B cell (primary cell): ENCODE results near the gene USP46. TPM values are rescaled to one million over a fixed set of nuclear protein-coding genes. Genes with fewer than 3 reads are reported as not detected.

Source experiments
- ATAC-seq: fragments of 200-7000 bp; cut with Tn5 transposase; one replicate; pipeline ENCODE4 v1.10.0; 2021; ENCODE audit warnings: low read depth, mild to moderate bottlenecking, moderate number of reproducible peaks, moderate library complexity
- CTCF ChIA-PET: fragments of 350-600 bp; sonication (Branson Sonifier 250); formaldehyde crosslinking; loops from one replicate; lab custom pipeline; 2021; ENCODE audit warnings: antibody characterized with exemption, inconsistent platforms; lab: Charles Lee
- POLR2A ChIA-PET: fragments of 350-600 bp; sonication (Branson Sonifier 250); formaldehyde crosslinking; loops from one replicate; lab custom pipeline; 2021; ENCODE audit warnings: antibody characterized with exemption; lab: Charles Lee
- DNase-seq: peaks from one replicate; pipeline ENCODE4 v3.0.0; 2013
- H2AFZ ChIP-seq: 2 replicates; pipeline ENCODE4 v1.6.1; 2012; ENCODE audit warnings: mild to moderate bottlenecking, low read depth, low read length; ENCODE audit not compliant: insufficient read depth, poor library complexity, severe bottlenecking
- H3K27ac ChIP-seq, 2 donors: 1 replicate in 1 of 2; 2 replicates in 1 of 2; pipeline ENCODE4 v1.5.1; 2012 to 2013; ENCODE audit warnings: low read length in 2 of 2, mild to moderate bottlenecking in 2 of 2, moderate library complexity in 1 of 2
- H3K27me3 ChIP-seq, 4 experiments: fragments of 200-600 bp in 1 of 4; sonication (generic) in 1 of 4; replicated peaks in 1 of 4; 1 replicate in 2 of 4; 2 replicates in 2 of 4; pipeline versions ENCODE4 v1.6.1 to v1.7.0; 2013 to 2016; ENCODE audit warnings: low read length in 3 of 4, mild to moderate bottlenecking in 2 of 4, mixed read lengths in 1 of 4, moderate library complexity in 1 of 4; ENCODE audit not compliant: insufficient read depth in 4 of 4, control insufficient read depth in 3 of 4; ENCODE audit errors: control extremely low read depth in 1 of 4
- H3K36me3 ChIP-seq, 2 experiments: replicated peaks in 1 of 2; 1 replicate in 1 of 2; 2 replicates in 1 of 2; pipeline versions ENCODE4 v1.6.1 to v1.7.1; 2013; ENCODE audit warnings: low read length in 1 of 2; ENCODE audit not compliant: insufficient read depth in 2 of 2, control insufficient read depth in 1 of 2; ENCODE audit errors: control extremely low read depth in 1 of 2, extremely low read depth in 1 of 2
- H3K4me1 ChIP-seq, 2 donors: fragments of 200-600 bp in 1 of 2; sonication (generic) in 1 of 2; 1 replicate in 1 of 2; 2 replicates in 1 of 2; pipeline versions ENCODE4 v1.5.1 to v1.6.1; 2013 to 2017; ENCODE audit warnings: low read length in 2 of 2; ENCODE audit not compliant: control insufficient read depth in 2 of 2, insufficient read depth in 2 of 2
- H3K4me2 ChIP-seq: replicated peaks from 2 replicates; pipeline ENCODE3; 2012; ENCODE audit warnings: mild to moderate bottlenecking, low read depth, low read length; ENCODE audit not compliant: poor library complexity, severe bottlenecking
- H3K4me3 ChIP-seq, 5 experiments: fragments of 200-600 bp in 1 of 5; sonication (generic) in 1 of 5; 1 replicate in 3 of 5; 2 replicates in 2 of 5; pipeline versions ENCODE4 v1.5.1 to v1.7.0; 2011 to 2016; ENCODE audit warnings: low read length in 4 of 5, mild to moderate bottlenecking in 4 of 5, low read depth in 2 of 5, control low read depth in 1 of 5, moderate library complexity in 1 of 5; ENCODE audit not compliant: insufficient read depth in 1 of 5; ENCODE audit errors: control extremely low read depth in 1 of 5, extremely low read depth in 1 of 5
- H3K79me2 ChIP-seq: fragments of 200-600 bp; sonication (generic); one replicate; pipeline ENCODE4 v1.6.0; 2016; ENCODE audit warnings: low read length; ENCODE audit not compliant: control insufficient read depth, insufficient read depth
- H3K9ac ChIP-seq: fragments of 200-600 bp; sonication (generic); 2 replicates; pipeline ENCODE4 v1.6.1; 2017; ENCODE audit warnings: mild to moderate bottlenecking, low read length, moderate library complexity
- H3K9me3 ChIP-seq, 3 donors: one replicate each; pipeline versions ENCODE4 v1.6.1 to v1.7.1; 2013; ENCODE audit warnings: low read length in 2 of 3; ENCODE audit not compliant: control insufficient read depth in 2 of 3, insufficient read depth in 1 of 3; ENCODE audit errors: control extremely low read depth in 1 of 3
- H4K20me1 ChIP-seq: 2 replicates; pipeline ENCODE4 v1.6.0; 2012; ENCODE audit warnings: mild to moderate bottlenecking, low read length; ENCODE audit not compliant: insufficient read depth, control insufficient read depth, poor library complexity, severe bottlenecking
- H3K27ac Mint-ChIP-seq: one replicate; pipeline ENCODE4 v1.8.0; 2021; ENCODE audit warnings: mixed read lengths
- H3K27me3 Mint-ChIP-seq: one replicate; pipeline ENCODE4 v1.8.0; 2021; ENCODE audit warnings: mixed read lengths
- H3K4me1 Mint-ChIP-seq: one replicate; pipeline ENCODE4 v1.8.0; 2021; ENCODE audit warnings: mixed read lengths
- H3K4me3 Mint-ChIP-seq: one replicate; pipeline ENCODE4 v1.8.0; 2021; ENCODE audit warnings: mixed read lengths
- H3K9me3 Mint-ChIP-seq: one replicate; pipeline ENCODE4 v1.8.0; 2022; ENCODE audit warnings: mixed read lengths; ENCODE audit not compliant: insufficient read depth
- CTCF ChIP-seq: fragments of 200-600 bp; IDR thresholded peaks from one replicate; pipeline ENCODE4 v1.8.0; 2022; ENCODE audit warnings: antibody characterized with exemption, mild to moderate bottlenecking
- EZH2 ChIP-seq: IDR thresholded peaks from 2 replicates; pipeline ENCODE4 v1.6.1; 2012; ENCODE audit warnings: borderline replicate concordance, low read depth, mild to moderate bottlenecking, moderate library complexity, low read length; ENCODE audit not compliant: insufficient read depth, poor library complexity, severe bottlenecking
- WGBS: methylation state at CpG from one replicate; pipeline ENCODE4 v1.1.5; 2013; ENCODE audit warnings: missing lambda C conversion rate; ENCODE audit not compliant: insufficient coverage; 5-methylcytosine and 5-hydroxymethylcytosine counted together
- intact Hi-C: fragments of 100-400 bp; cut with micrococcal nuclease; formaldehyde crosslinking; loops from one replicate; pipeline ENCODE4 v1.10.0; 2022
- polyA plus RNA-seq: library from polyadenylated mRNA; depleted of rRNA; stranded (reverse); fragments of >200 nt; gene quantifications from 2 replicates; pipeline ENCODE4 v1.2.3, GENCODE V29; 2012
- total RNA-seq, 2 donors: library from RNA; stranded (reverse); fragments of 120-200 nt in 1 of 2; gene quantifications; 1 replicate in 1 of 2; 2 replicates in 1 of 2; pipeline versions ENCODE4 v1.2.3 to v1.2.4, GENCODE V29; 2013 to 2022

USP46 gene
- total and polyA plus RNA-seq, 2 donors (not counting 1 experiment from before 2014, with no cell fraction given): 1.8 to 11.8 TPM

- peaks cover 15% of the 10 kb centered on the region for H3K27me3 Mint-ChIP-seq
- H4K20me1 ChIP-seq: no peaks in the 10 kb centered on the region
- ATAC-seq (no peak), DNase-seq (no peak)
- no peak overlapping the region for H3K4me3 ChIP-seq
- no peaks in the 10 kb centered on the region for H3K4me1 Mint-ChIP-seq
- no peak overlapping the region for H3K27ac ChIP-seq
- H3K27ac Mint-ChIP-seq: no peak overlapping the region
- intact Hi-C loops: no loop called here
- no peaks in the 10 kb centered on the region for H3K4me1 ChIP-seq
- TF ChIP-seq CTCF (no peak), EZH2 (no peak)
- H3K9ac ChIP-seq: no peak overlapping the region
- WGBS: no CpG with 5 or more reads among the region's 3 CpGs
- H3K9me3 ChIP-seq: peaks cover 0 to 2% (median 1%) of the 10 kb centered on the region in 3 donors
- no peak overlapping the region for H3K4me3 Mint-ChIP-seq
- peaks cover 0 to 5% (median 0%) of the 10 kb centered on the region in 4 experiments for H3K27me3 ChIP-seq
- no peaks in the 10 kb centered on the region for H3K79me2 ChIP-seq
- no peak overlapping the region for H3K4me2 ChIP-seq
- ChIA-PET CTCF (no interaction called here), POLR2A (no interaction called here)
- H2AFZ ChIP-seq: no peak overlapping the region
- H3K36me3 ChIP-seq: no peaks in the 10 kb centered on the region
- peaks cover 2% of the 10 kb centered on the region for H3K9me3 Mint-ChIP-seq
Observed at GRCh38 chr4:52675111-52675510, 16.0 kb upstream of the USP46 start.

GRCh38 chr4:52670739-52671138, 11.6 kb upstream of the USP46 start:
- Histone ChIP-seq H3K4me2 (no peak overlapping the region), H3K4me1 (no peaks in the 10 kb centered on the region), H3K79me2 (no peaks in the 10 kb centered on the region), H3K36me3 (no peaks in the 10 kb centered on the region), H3K9me3 (peaks cover 0 to 2% (median 1%) of the 10 kb centered on the region in 3 donors), H3K9ac (no peak overlapping the region), H3K4me3 (no peak overlapping the region), H2AFZ (no peak overlapping the region), H3K27me3 (peaks cover 0 to 17% (median 3%) of the 10 kb centered on the region in 4 experiments), H3K27ac (no peak overlapping the region), H4K20me1 (no peaks in the 10 kb centered on the region)
- H3K27ac Mint-ChIP-seq: no peak overlapping the region
- DNase-seq: no peak
- 95% methylated on average over 2 of the region's 2 CpGs for WGBS
- intact Hi-C loops: no loop called here
- ChIA-PET CTCF (no interaction called here), POLR2A (no interaction called here)
- peaks cover 24% of the 10 kb centered on the region for H3K27me3 Mint-ChIP-seq
- no peaks in the 10 kb centered on the region for H3K4me1 Mint-ChIP-seq
- no peak for TF ChIP-seq CTCF
- no peak for TF ChIP-seq EZH2
- peaks cover 2% of the 10 kb centered on the region for H3K9me3 Mint-ChIP-seq
- H3K4me3 Mint-ChIP-seq: no peak overlapping the region
- ATAC-seq: no peak
